ENCODE data around the gene TRPC6. TPM values are rescaled to one million over a fixed set of nuclear protein-coding genes. Genes with fewer than 3 reads are reported as not detected.

The TRPC6 gene
- total and polyA plus RNA-seq, 4 donors = 0.03 to 1.5 (median 0.17) TPM; not detected in 1

GRCh38 chr11:101477926-101478325 lies 105.9 kb downstream of the TRPC6 start:
- 82% methylated on average over 3 of the region's 3 CpGs for WGBS
- no peaks in the 10 kb centered on the region for H3K27me3 ChIP-seq (ENCODE audit: control insufficient read depth in 4 of 4, insufficient read depth in 4 of 4, low read length in 3 of 4)
- H3K9me3 ChIP-seq (ENCODE audit: control insufficient read depth in 4 of 4, low read length in 3 of 4) = no peaks in the 10 kb centered on the region
- no peak for TF ChIP-seq EGR1 (IDR thresholded peaks at IDR 0.05; ENCODE audit: low read depth in 2 of 2)
- no peak overlapping the region for H3K4me3 ChIP-seq (ENCODE audit: low read depth in 1 of 3, low read length in 3 of 3)
- H3K4me1 ChIP-seq (ENCODE audit: control insufficient read depth in 4 of 4, insufficient read depth in 4 of 4, low read length in 3 of 4) = no peaks in the 10 kb centered on the region
- H3K9ac ChIP-seq (ENCODE audit: low read depth in 1 of 2, low read length in 2 of 2) = no peak overlapping the region
- no peak overlapping the region for H3K27ac ChIP-seq (ENCODE audit: low read depth in 1 of 2, low read length in 2 of 2)
- no peak for DNase-seq (ENCODE audit: low spot score)
- no peaks in the 10 kb centered on the region for H3K36me3 ChIP-seq (ENCODE audit: control insufficient read depth in 4 of 4, insufficient read depth in 3 of 4, low read depth in 1 of 4, low read length in 3 of 4)

- Histone ChIP-seq H3K9ac (ENCODE audit: low read depth in 1 of 2, low read length in 2 of 2) (no peak overlapping the region), H3K27me3 (ENCODE audit: control insufficient read depth in 4 of 4, insufficient read depth in 4 of 4, low read length in 3 of 4) (no peaks in the 10 kb centered on the region), H3K4me3 (ENCODE audit: low read depth in 1 of 3, low read length in 3 of 3) (no peak overlapping the region), H3K4me1 (ENCODE audit: control insufficient read depth in 4 of 4, insufficient read depth in 4 of 4, low read length in 3 of 4) (no peaks in the 10 kb centered on the region), H3K9me3 (ENCODE audit: control insufficient read depth in 4 of 4, low read length in 3 of 4) (no peaks in the 10 kb centered on the region), H3K27ac (ENCODE audit: low read depth in 1 of 2, low read length in 2 of 2) (no peak overlapping the region), H3K36me3 (ENCODE audit: control insufficient read depth in 4 of 4, insufficient read depth in 3 of 4, low read depth in 1 of 4, low read length in 3 of 4) (no peaks in the 10 kb centered on the region)
- DNase-seq (ENCODE audit: low spot score) = no peak
- 92% methylated on average over 6 of the region's 6 CpGs for WGBS
- TF ChIP-seq RXRA (IDR thresholded peaks at IDR 0.05) (no peak), FOXA1 (IDR thresholded peaks at IDR 0.05) (no peak), HNF4G (IDR thresholded peaks at IDR 0.05) (no peak), YY1 (IDR thresholded peaks at IDR 0.05) (no peak), FOXA2 (IDR thresholded peaks at IDR 0.05) (no peak), HNF4A (conservative IDR thresholded peaks at IDR 0.05) (no peak), REST (IDR thresholded peaks at IDR 0.05) (no peak), GABPA (IDR thresholded peaks at IDR 0.05 in 1 of 2, conservative IDR thresholded peaks at IDR 0.05 in 1 of 2) (no peak), EGR1 (IDR thresholded peaks at IDR 0.05; ENCODE audit: low read depth in 2 of 2) (no peak)
Measured at GRCh38 chr11:101476191-101476590, 107.6 kb downstream of the TRPC6 start.

GRCh38 chr11:101475699-101476098 lies 108.1 kb downstream of the TRPC6 start:
- Histone ChIP-seq H3K4me1 (ENCODE audit: control insufficient read depth in 4 of 4, insufficient read depth in 4 of 4, low read length in 3 of 4) (no peaks in the 10 kb centered on the region), H3K4me3 (ENCODE audit: low read depth in 1 of 3, low read length in 3 of 3) (no peak overlapping the region), H3K27me3 (ENCODE audit: control insufficient read depth in 4 of 4, insufficient read depth in 4 of 4, low read length in 3 of 4) (no peaks in the 10 kb centered on the region), H3K36me3 (ENCODE audit: control insufficient read depth in 4 of 4, insufficient read depth in 3 of 4, low read depth in 1 of 4, low read length in 3 of 4) (no peaks in the 10 kb centered on the region), H3K27ac (ENCODE audit: low read depth in 1 of 2, low read length in 2 of 2) (no peak overlapping the region), H3K9me3 (ENCODE audit: control insufficient read depth in 4 of 4, low read length in 3 of 4) (no peaks in the 10 kb centered on the region), H3K9ac (ENCODE audit: low read depth in 1 of 2, low read length in 2 of 2) (no peak overlapping the region)
- WGBS = 79% methylated on average over 4 of the region's 4 CpGs
- no peak for TF ChIP-seq FOXA2 (IDR thresholded peaks at IDR 0.05)
- no peak for DNase-seq (ENCODE audit: low spot score)

- no peak for DNase-seq (ENCODE audit: low spot score)
- H3K36me3 ChIP-seq (ENCODE audit: control insufficient read depth in 4 of 4, insufficient read depth in 3 of 4, low read depth in 1 of 4, low read length in 3 of 4) = no peaks in the 10 kb centered on the region
- H3K27ac ChIP-seq (ENCODE audit: low read depth in 1 of 2, low read length in 2 of 2) = no peak overlapping the region
- no peak overlapping the region for H3K4me3 ChIP-seq (ENCODE audit: low read depth in 1 of 3, low read length in 3 of 3)
- TF ChIP-seq CTCF (IDR thresholded peaks at IDR 0.05; ENCODE audit: low read depth, low read length, missing input control) (no peak), NR2F2 (IDR thresholded peaks at IDR 0.05) (no peak), RXRA (IDR thresholded peaks at IDR 0.05) (no peak), FOXA2 (IDR thresholded peaks at IDR 0.05) (no peak), FOXA1 (IDR thresholded peaks at IDR 0.05) (no peak), SP1 (IDR thresholded peaks at IDR 0.05) (no peak)
- no peaks in the 10 kb centered on the region for H3K9me3 ChIP-seq (ENCODE audit: control insufficient read depth in 4 of 4, low read length in 3 of 4)
- 85% methylated on average over 3 of the region's 3 CpGs for WGBS
- no peak overlapping the region for H3K9ac ChIP-seq (ENCODE audit: low read depth in 1 of 2, low read length in 2 of 2)
- H3K27me3 ChIP-seq (ENCODE audit: control insufficient read depth in 4 of 4, insufficient read depth in 4 of 4, low read length in 3 of 4) = no peaks in the 10 kb centered on the region
- no peaks in the 10 kb centered on the region for H3K4me1 ChIP-seq (ENCODE audit: control insufficient read depth in 4 of 4, insufficient read depth in 4 of 4, low read length in 3 of 4)
Measured at GRCh38 chr11:101474666-101475065, 109.1 kb downstream of the TRPC6 start.
